ENCODE data around the gene PTPRM. TPM values are rescaled to one million over a fixed set of nuclear protein-coding genes. Genes with fewer than 3 reads are reported as not detected.
A peak's percentile ranks its signal among the peaks of the same experiment; 100 is the strongest.

Gene PTPRM
- polyA plus RNA-seq, 1 donor, result 85.4 TPM

- DNase-seq (ENCODE audit: low read depth), result no peak
Observed at GRCh38 chr18:7807936-7808453, 240.9 kb downstream of the PTPRM start.

- DNase-seq (ENCODE audit: low read depth), result no peak
Observed at GRCh38 chr18:7808992-7809391, 241.9 kb downstream of the PTPRM start.

GRCh38 chr18:7809455-7809854, 242.3 kb downstream of the PTPRM start:
- no peak for DNase-seq (ENCODE audit: low read depth)

GRCh38 chr18:7809978-7810377, 242.9 kb downstream of the PTPRM start:
- DNase-seq (ENCODE audit: low read depth), result no peak

- DNase-seq (ENCODE audit: low read depth), result no peak
Observed at GRCh38 chr18:7812431-7813063, 245.4 kb downstream of the PTPRM start.

GRCh38 chr18:7813131-7813530, 246.0 kb downstream of the PTPRM start:
- DNase-seq (ENCODE audit: low read depth), result no peak

GRCh38 chr18:7814754-7815315, 247.7 kb downstream of the PTPRM start:
- DNase-seq (ENCODE audit: low read depth), result no peak

GRCh38 chr18:7815787-7816186, 248.7 kb downstream of the PTPRM start:
- no peak for DNase-seq (ENCODE audit: low read depth)

GRCh38 chr18:7817575-7818230, 250.6 kb downstream of the PTPRM start:
- DNase-seq (ENCODE audit: low read depth), result peak; percentile 60

GRCh38 chr18:7821784-7822183, 254.7 kb downstream of the PTPRM start:
- DNase-seq (ENCODE audit: low read depth), result no peak

GRCh38 chr18:7822435-7823331, 255.6 kb downstream of the PTPRM start:
- DNase-seq (ENCODE audit: low read depth), result no peak

GRCh38 chr18:7824970-7825369, 257.9 kb downstream of the PTPRM start:
- no peak for DNase-seq (ENCODE audit: low read depth)

- DNase-seq (ENCODE audit: low read depth), result no peak
Observed at GRCh38 chr18:7830468-7830867, 263.4 kb downstream of the PTPRM start.

GRCh38 chr18:7839548-7839947, 272.4 kb downstream of the PTPRM start:
- no peak for DNase-seq (ENCODE audit: low read depth)

- no peak for DNase-seq (ENCODE audit: low read depth)
Observed at GRCh38 chr18:7840411-7840810, 273.3 kb downstream of the PTPRM start.

- DNase-seq (ENCODE audit: low read depth), result no peak
Observed at GRCh38 chr18:7844017-7844416, 276.9 kb downstream of the PTPRM start.

- no peak for DNase-seq (ENCODE audit: low read depth)
Observed at GRCh38 chr18:7844418-7844817, 277.3 kb downstream of the PTPRM start.

- no peak for DNase-seq (ENCODE audit: low read depth)
Observed at GRCh38 chr18:7846335-7846734, 279.2 kb downstream of the PTPRM start.

GRCh38 chr18:7847357-7848053, 280.4 kb downstream of the PTPRM start:
- DNase-seq (ENCODE audit: low read depth), result no peak

GRCh38 chr18:7848054-7848412, 280.9 kb downstream of the PTPRM start:
- no peak for DNase-seq (ENCODE audit: low read depth)

GRCh38 chr18:7850446-7850845, 283.3 kb downstream of the PTPRM start:
- no peak for DNase-seq (ENCODE audit: low read depth)

GRCh38 chr18:7855028-7855427, 287.9 kb downstream of the PTPRM start:
- no peak for DNase-seq (ENCODE audit: low read depth)

Measured in forelimb muscle (tissue), 1 donor.